Common myeloid progenitor, CD34-positive (primary cell): Measurements from ENCODE around the gene NTHL1.

ENCODE experiments used
- CTCF ChIA-PET: fragments of 350-600 bp; sonication (Branson Sonifier 250); formaldehyde crosslinking; loops from one replicate; lab custom pipeline; 2021; ENCODE audit warnings: antibody characterized with exemption; lab: Charles Lee
- POLR2A ChIA-PET: fragments of 350-600 bp; sonication (Branson Sonifier 250); formaldehyde crosslinking; loops from one replicate; lab custom pipeline; 2021; ENCODE audit warnings: antibody characterized with exemption; lab: Charles Lee
- DNase-seq, 3 donors: peaks; one replicate each; pipeline versions ENCODE4 v3.0.0 to v3.0.0-alpha.2; 2013
- H3K27ac ChIP-seq, 2 experiments: 1 replicate in 1 of 2; 2 replicates in 1 of 2; pipeline ENCODE4 v1.7.0; 2013; ENCODE audit warnings: inconsistent platforms in 2 of 2, low read length in 2 of 2, mild to moderate bottlenecking in 2 of 2, low read depth in 1 of 2, moderate library complexity in 1 of 2; ENCODE audit not compliant: severe bottlenecking in 2 of 2, insufficient read depth in 1 of 2, poor library complexity in 1 of 2
- H3K27me3 ChIP-seq, 5 experiments: replicated peaks in 2 of 5; 1 replicate in 3 of 5; 2 replicates in 2 of 5; pipeline versions ENCODE4 v1.6.1 to v1.7.0; 2013; ENCODE audit warnings: low read length in 4 of 5, mild to moderate bottlenecking in 2 of 5, moderate library complexity in 2 of 5, inconsistent platforms in 1 of 5; ENCODE audit not compliant: insufficient read depth in 5 of 5, control insufficient read depth in 4 of 5
- H3K36me3 ChIP-seq, 4 experiments: 1 replicate in 2 of 4; 2 replicates in 2 of 4; pipeline versions ENCODE4 v1.6.1 to v1.7.0; 2013; ENCODE audit warnings: low read length in 3 of 4, control low read depth in 1 of 4, mild to moderate bottlenecking in 1 of 4; ENCODE audit not compliant: control insufficient read depth in 4 of 4, insufficient read depth in 4 of 4
- H3K4me1 ChIP-seq, 4 experiments: 1 replicate in 3 of 4; 2 replicates in 1 of 4; pipeline versions ENCODE4 v1.6.1 to v1.7.1; 2013; ENCODE audit warnings: low read length in 3 of 4, mild to moderate bottlenecking in 3 of 4, control low read depth in 1 of 4, inconsistent platforms in 1 of 4, moderate library complexity in 1 of 4; ENCODE audit not compliant: control insufficient read depth in 4 of 4, insufficient read depth in 4 of 4; ENCODE audit errors: control extremely low read depth in 1 of 4
- H3K4me3 ChIP-seq, 7 experiments: 1 replicate in 4 of 7; 2 replicates in 3 of 7; pipeline versions ENCODE4 v1.5.1 to v1.7.0; 2013; ENCODE audit warnings: mild to moderate bottlenecking in 7 of 7, low read length in 6 of 7, moderate library complexity in 6 of 7, inconsistent platforms in 2 of 7, low read depth in 2 of 7, control low read depth in 1 of 7; ENCODE audit not compliant: insufficient read depth in 4 of 7, control insufficient read depth in 1 of 7; ENCODE audit errors: extremely low read depth in 1 of 7
- H3K9me3 ChIP-seq, 5 experiments: 1 replicate in 4 of 5; 2 replicates in 1 of 5; pipeline versions ENCODE4 v1.6.1 to v1.7.1; 2013; ENCODE audit warnings: low read length in 4 of 5, mild to moderate bottlenecking in 2 of 5, inconsistent platforms in 1 of 5, low read depth in 1 of 5, moderate library complexity in 1 of 5; ENCODE audit not compliant: control insufficient read depth in 4 of 5, insufficient read depth in 2 of 5; ENCODE audit errors: control extremely low read depth in 1 of 5
- WGBS: methylation state at CpG from one replicate; pipeline ENCODE4 v1.1.5; 2013; ENCODE audit not compliant: insufficient coverage; 5-methylcytosine and 5-hydroxymethylcytosine counted together

NTHL1 gene

GRCh38 chr16:2079311-2079800, 31.7 kb upstream of the NTHL1 start:
- DNase-seq, result no peak
- 96% methylated on average over 30 of the region's 30 CpGs for WGBS
- Histone ChIP-seq H3K36me3 (peaks cover 7 to 81% (median 55%) of the 10 kb centered on the region in 4 experiments), H3K4me3 (no peak overlapping the region), H3K27me3 (no peaks in the 10 kb centered on the region), H3K9me3 (no peaks in the 10 kb centered on the region), H3K27ac (no peak overlapping the region), H3K4me1 (no peaks in the 10 kb centered on the region)
- ChIA-PET POLR2A (no interaction called here), CTCF (interaction anchor here (0.5 to 2.1 kb wide), 3 partner anchors 23 to 73 kb away, joined by 3 to 5 read pairs (median 4); no protein-coding TSS in a partner anchor)

GRCh38 chr16:2078691-2079090, 31.1 kb upstream of the NTHL1 start:
- no peaks in the 10 kb centered on the region for H3K27me3 ChIP-seq
- POLR2A ChIA-PET, result no interaction called here
- no peak for DNase-seq
- CTCF ChIA-PET, result interaction anchor here (0.5 to 2.1 kb wide), 2 partner anchors 22 to 74 kb away, joined by 3 to 5 read pairs; no protein-coding TSS in a partner anchor
- peaks cover 7 to 82% (median 58%) of the 10 kb centered on the region in 4 experiments for H3K36me3 ChIP-seq
- H3K27ac ChIP-seq, result no peak overlapping the region
- 97% methylated on average over 23 of the region's 23 CpGs for WGBS
- no peaks in the 10 kb centered on the region for H3K4me1 ChIP-seq
- no peak overlapping the region for H3K4me3 ChIP-seq
- H3K9me3 ChIP-seq, result no peaks in the 10 kb centered on the region

- Histone ChIP-seq H3K4me3 (no peak overlapping the region), H3K4me1 (no peaks in the 10 kb centered on the region), H3K9me3 (no peaks in the 10 kb centered on the region), H3K36me3 (peaks cover 7 to 83% (median 58%) of the 10 kb centered on the region in 4 experiments), H3K27me3 (no peaks in the 10 kb centered on the region), H3K27ac (no peak overlapping the region)
- ChIA-PET CTCF (interaction anchor here (0.5 to 1.1 kb wide), 2 partner anchors 13 to 74 kb away, joined by 3 read pairs; no protein-coding TSS in a partner anchor), POLR2A (no interaction called here)
- no peak for DNase-seq
- 100% methylated on average over 4 of the region's 7 CpGs for whole genome bisulfite sequencing
These were observed 30.5 kb upstream of the NTHL1 start for GRCh38 chr16:2078096-2078495.

GRCh38 chr16:2077696-2078095, 30.1 kb upstream of the NTHL1 start:
- POLR2A ChIA-PET, result no interaction called here
- 97% methylated on average over 10 of the region's 21 CpGs for WGBS

GRCh38 chr16:2077016-2077415, 29.4 kb upstream of the NTHL1 start:
- H3K27me3 ChIP-seq, result no peaks in the 10 kb centered on the region
- CTCF ChIA-PET, result interaction anchor here (1.1 to 1.2 kb wide), 3 partner anchors 11 to 60 kb away, joined by 3 read pairs; no protein-coding TSS in a partner anchor
- no peak overlapping the region for H3K4me3 ChIP-seq
- POLR2A ChIA-PET, result no interaction called here
- no peak overlapping the region for H3K27ac ChIP-seq
- 98% methylated on average over 17 of the region's 17 CpGs for WGBS
- no peak for DNase-seq
- no peaks in the 10 kb centered on the region for H3K9me3 ChIP-seq
- peaks cover 7 to 83% (median 57%) of the 10 kb centered on the region in 4 experiments for H3K36me3 ChIP-seq
- no peaks in the 10 kb centered on the region for H3K4me1 ChIP-seq

More at GRCh38 chr16:2077696-2078095, 30.1 kb upstream of the NTHL1 start:
- H3K27ac ChIP-seq, result no peak overlapping the region
- H3K27me3 ChIP-seq, result no peaks in the 10 kb centered on the region
- DNase-seq, result no peak
- H3K9me3 ChIP-seq, result no peaks in the 10 kb centered on the region
- CTCF ChIA-PET, result interaction anchor here (1.1 kb wide), 1 partner anchor 12 kb away, joined by 3 read pairs; no protein-coding TSS in a partner anchor
- peaks cover 7 to 83% (median 59%) of the 10 kb centered on the region in 4 experiments for H3K36me3 ChIP-seq
- H3K4me3 ChIP-seq, result no peak overlapping the region
- H3K4me1 ChIP-seq, result no peaks in the 10 kb centered on the region

GRCh38 chr16:2076072-2076865, 28.6 kb upstream of the NTHL1 start:
- Histone ChIP-seq H3K4me1 (no peaks in the 10 kb centered on the region), H3K27ac (no peak overlapping the region), H3K27me3 (no peaks in the 10 kb centered on the region), H3K4me3 (no peak overlapping the region), H3K9me3 (no peaks in the 10 kb centered on the region), H3K36me3 (peaks cover 7 to 82% (median 59%) of the 10 kb centered on the region in 4 experiments)
- ChIA-PET POLR2A (no interaction called here), CTCF (interaction anchor here (1.1 to 1.2 kb wide), 2 partner anchors 13 to 59 kb away, joined by 3 read pairs; no protein-coding TSS in a partner anchor)
- WGBS, result over 99% methylated on average over 20 of the region's 28 CpGs
- no peak for DNase-seq

GRCh38 chr16:2075631-2076030, 28.0 kb upstream of the NTHL1 start:
- 98% methylated on average over 24 of the region's 24 CpGs for WGBS
- ChIA-PET CTCF (no interaction called here), POLR2A (no interaction called here)
- H3K4me1 ChIP-seq, result no peaks in the 10 kb centered on the region
- H3K9me3 ChIP-seq, result no peaks in the 10 kb centered on the region
- H3K36me3 ChIP-seq, result peaks cover 7 to 85% (median 59%) of the 10 kb centered on the region in 4 experiments
- no peak for DNase-seq
- no peak overlapping the region for H3K27ac ChIP-seq
- no peaks in the 10 kb centered on the region for H3K27me3 ChIP-seq
- H3K4me3 ChIP-seq, result no peak overlapping the region
